GM19193 (cell line): ENCODE data around the gene TYW5.

Experiments
- POLR2A ChIP-seq: IDR thresholded peaks from 4 replicates; pipeline ENCODE4 v1.6.1; 2011; ENCODE audit not compliant: insufficient read depth, insufficient read length; ENCODE audit errors: extremely low read depth

The TYW5 gene

DNA sequence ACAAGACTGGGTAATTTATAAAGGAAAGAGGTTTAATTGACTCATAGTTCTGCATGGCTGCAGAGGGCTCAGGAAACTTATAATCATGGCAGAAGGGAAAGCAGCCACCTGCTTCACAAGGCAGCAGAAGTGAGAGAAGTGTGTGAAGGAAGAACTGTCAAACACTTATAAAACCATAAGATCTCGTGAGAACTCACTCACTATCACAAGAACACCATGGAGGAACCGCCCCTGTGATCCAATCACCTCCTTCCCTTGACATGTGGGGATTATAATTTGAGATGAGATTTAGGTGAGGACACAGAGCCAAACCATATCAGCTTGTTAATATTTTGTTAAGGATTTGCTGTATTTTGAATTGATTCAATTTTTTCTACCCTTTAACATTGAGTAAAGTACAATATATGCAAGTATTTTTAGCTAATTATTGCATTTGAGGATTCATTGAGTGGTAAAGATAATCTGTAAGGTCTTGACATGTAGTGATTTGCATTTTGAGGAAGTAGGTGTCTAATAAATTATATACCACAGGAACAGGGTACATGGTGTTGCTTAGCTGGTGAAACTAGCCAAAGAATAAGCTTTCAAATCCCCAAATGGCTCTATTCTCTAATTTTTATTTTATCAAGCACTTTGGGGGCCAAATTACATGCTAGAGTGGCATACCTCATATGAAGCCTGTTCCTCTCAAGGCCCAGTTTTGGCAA is 48.1 kb downstream of the TYW5 start:
- no peak for TF ChIP-seq POLR2A

- TF ChIP-seq POLR2A = no peak
Observed at GRCh38 chr2:199903111-199903510, 52.2 kb downstream of the TYW5 start.

GRCh38 chr2:199902486-199903110 is 52.7 kb downstream of the TYW5 start:
- TF ChIP-seq POLR2A = no peak

- no peak for TF ChIP-seq POLR2A
Observed at GRCh38 chr2:199901942-199902341, 53.3 kb downstream of the TYW5 start.

- no peak for TF ChIP-seq POLR2A
Observed at GRCh38 chr2:199896617-199897016, 58.7 kb downstream of the TYW5 start.

DNA sequence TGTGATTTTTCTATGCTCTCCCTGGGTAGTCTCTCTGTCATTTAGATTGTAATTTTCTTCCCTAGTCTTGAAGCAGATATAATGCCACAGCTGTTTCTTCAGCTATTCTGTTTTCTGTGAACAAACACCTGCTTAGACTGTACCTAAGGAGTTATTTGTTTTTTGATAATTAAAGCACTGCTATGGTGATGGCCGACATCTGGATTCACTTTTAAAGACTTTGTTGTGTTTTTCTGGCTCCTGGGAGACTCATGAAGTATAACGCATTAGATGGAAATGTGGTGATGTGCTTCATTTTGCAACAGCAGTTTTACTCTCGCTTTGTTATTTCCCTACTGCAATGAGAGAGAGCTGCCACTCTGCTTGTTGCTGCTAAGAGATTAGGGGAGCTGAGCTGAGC is 59.9 kb downstream of the TYW5 start:
- no peak for TF ChIP-seq POLR2A

DNA sequence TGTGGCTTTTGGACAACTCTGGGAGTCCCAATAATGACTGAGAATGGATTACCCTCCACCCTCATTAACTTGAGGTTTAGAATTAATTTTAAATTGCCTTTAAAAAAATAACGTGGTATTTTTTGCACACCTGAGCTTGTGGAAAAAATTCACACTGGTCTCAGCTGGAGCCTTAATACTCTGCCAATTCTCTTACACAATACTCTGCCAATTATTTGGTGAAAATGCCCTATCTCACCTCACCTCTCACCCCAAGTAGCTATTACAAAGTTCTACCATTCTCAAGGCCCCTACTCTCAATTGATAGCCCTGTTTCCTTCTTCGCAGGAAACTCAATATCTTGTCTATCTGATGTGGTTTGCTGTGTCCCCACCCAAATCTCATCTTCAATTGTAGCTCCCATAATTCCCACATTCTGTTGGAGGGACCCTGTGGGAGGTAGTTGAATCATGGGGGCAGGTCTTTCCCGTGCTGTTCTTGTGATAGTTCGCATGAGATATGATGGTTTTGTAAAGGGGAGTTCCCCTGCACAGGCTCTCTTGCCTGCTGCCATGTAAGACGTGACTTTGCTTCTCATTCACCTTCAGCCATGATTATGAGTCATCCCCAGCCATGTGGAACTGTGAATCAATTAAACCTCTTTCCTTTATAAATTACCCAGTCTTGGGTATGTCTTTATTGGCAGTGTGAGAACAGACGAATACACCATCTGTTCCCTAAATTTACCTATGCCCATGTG is 71.6 kb downstream of the TYW5 start:
- no peak for TF ChIP-seq POLR2A

GRCh38 chr2:199882667-199883066 is 72.6 kb downstream of the TYW5 start:
- no peak for TF ChIP-seq POLR2A
